OCI-M2 (cell line): ENCODE measurements around the gene ITSN1.
"Not testable (repeated sequence)": the region's sequence is repeated elsewhere in the genome, so short reads cannot be mapped to it uniquely, and the experiment has no call there.

Experiments used
- DNase-seq: peaks from one replicate; lab custom pipeline; 2025; ENCODE audit not compliant: unreplicated experiment; lab: John Stamatoyannopoulos, UW

The ITSN1 gene

DNA sequence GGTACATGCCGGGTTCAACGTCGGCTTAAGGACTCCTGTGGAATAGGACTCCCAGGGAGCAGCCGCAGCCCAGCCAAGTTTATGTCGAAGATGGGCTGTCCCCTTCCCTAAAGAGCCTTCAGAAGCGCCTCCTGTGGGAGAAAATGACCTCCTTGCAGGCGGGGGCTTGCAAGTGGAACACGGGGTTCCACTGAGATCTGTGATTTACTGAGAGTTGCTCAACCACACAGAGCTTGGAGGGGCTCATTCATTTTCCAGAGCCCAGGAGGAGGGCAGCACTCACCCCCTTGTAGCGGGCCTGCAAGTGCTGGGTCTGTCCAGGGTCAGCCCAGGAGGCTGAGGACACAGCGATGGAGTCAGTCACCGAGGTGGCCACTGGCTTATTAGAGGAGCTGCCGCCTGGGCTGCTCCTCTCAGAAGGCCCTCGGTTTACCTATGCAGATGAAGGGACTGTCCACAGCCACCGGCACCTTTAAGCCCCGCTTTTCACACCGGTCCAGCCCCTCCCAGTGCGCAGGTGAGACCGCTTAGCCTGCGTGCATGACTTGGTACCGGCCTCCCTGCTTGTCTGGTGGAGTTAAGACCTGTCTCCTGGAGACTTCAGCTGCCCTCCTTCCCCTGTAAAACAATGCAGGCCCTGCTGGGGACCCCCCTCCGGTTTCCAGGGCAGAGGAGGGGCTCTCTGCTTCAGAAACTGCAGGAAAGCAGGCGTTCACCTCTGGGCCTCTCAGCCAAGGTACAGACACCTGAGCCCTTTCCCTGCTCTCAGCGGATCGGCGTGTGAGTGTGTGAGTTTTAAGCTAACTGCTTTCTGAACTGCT lies 215.8 kb downstream of the ITSN1 start:
- DNase-seq, result no peak

DNA sequence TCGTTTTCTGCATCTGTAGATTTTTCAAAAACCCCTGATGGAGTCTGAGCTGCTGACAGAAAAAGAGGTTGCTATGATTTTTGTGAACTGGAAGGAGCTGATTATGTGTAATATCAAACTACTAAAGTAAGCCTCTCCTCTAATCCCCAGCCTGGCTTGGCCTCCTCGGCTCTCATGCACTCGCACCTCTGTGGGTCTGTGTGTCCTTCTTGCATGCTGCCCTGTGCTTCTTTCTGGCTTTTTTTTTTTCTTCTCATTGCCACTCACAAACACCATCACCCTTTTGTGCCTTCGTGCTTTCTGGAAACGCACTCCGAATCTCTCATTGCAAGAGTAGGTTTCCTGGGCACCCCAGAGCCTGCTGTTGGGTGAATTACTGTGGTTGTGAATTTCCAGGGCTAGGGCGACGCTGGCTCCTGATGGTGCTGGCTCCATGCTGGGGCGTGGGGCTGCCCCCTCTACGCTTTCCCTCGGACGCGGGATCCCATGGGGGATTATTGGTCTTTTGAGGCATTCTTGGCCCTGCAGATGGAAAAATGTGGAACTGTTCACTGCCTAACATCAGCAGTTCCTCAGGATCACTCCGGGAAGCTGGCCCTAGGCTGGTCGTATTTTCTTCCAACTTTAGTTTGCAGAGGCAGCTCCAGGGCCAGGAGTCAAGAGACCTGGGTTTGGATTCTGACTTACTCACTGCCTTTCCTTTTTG lies 216.5 kb downstream of the ITSN1 start:
- DNase-seq, result no peak

- DNase-seq, result no peak
Observed at GRCh38 chr21:33859373-33860102, 217.2 kb downstream of the ITSN1 start.

DNA sequence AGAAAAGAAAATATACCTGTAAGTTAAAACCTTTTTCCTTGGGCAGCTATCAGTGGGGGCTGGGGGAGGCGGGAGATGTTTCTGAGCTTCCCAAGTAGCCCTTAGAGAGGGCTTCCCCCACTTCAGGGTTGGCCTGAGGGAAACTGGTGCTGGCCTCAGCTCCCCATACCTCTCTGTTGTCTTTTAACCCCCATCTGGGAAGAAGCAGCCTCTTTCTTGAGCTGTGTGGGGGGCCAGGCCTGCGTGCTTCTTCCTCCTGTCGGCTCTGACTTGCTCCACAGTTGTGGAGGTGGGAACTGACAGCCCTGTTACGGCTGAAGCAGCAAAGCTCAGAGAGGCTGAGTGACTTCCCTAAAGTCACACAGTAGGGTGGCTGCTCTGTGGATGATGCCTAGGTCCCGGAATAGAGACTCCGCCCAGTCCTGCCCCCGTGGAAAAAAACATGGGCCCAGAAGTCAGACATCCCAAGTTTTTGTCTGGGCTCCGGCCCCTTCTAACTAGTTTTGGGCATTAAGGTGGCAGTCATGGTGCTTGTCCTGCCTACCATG lies 218.1 kb downstream of the ITSN1 start:
- DNase-seq, result no peak

- DNase-seq, result no peak
Observed at GRCh38 chr21:33861125-33861524, 218.8 kb downstream of the ITSN1 start.

DNA sequence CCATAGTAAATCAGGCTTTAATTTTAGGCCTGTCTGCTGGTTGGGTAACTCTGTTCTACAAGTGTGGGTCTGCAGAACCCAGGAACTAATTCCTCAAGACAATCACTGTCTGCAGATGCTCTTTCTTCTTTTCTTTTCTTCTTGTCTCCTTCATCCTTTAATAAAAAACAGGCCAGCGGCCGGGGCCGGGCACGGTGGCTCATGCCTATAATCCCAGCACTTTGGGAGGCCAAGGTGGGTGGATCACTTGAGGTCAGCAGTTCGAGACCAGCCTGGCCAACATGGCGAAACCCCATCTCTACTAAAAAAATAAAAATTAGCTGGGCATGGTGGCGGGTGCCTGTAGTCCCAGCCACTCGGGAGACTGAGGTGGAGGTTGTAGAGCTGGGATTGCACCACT lies 220.9 kb downstream of the ITSN1 start:
- not testable (repeated sequence) for DNase-seq

DNA sequence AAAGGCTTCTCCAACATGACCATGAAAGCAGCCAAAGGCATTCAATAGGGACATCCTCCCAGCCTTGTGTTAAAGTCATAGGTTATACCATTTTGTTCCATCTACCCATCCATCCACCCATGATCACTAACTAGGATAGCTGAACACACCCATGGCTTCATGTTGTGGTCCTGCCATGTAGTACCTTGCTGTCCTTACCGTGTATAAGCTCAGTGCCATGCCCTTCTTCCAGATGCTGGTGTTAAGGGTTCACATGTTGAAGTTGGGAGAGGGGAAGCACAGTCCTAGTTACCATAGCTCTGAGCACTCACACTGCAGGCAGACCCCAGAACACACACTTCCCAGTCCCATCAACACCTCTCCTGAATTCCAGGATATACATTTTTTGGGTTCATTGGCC lies 221.8 kb downstream of the ITSN1 start:
- no peak for DNase-seq

DNA sequence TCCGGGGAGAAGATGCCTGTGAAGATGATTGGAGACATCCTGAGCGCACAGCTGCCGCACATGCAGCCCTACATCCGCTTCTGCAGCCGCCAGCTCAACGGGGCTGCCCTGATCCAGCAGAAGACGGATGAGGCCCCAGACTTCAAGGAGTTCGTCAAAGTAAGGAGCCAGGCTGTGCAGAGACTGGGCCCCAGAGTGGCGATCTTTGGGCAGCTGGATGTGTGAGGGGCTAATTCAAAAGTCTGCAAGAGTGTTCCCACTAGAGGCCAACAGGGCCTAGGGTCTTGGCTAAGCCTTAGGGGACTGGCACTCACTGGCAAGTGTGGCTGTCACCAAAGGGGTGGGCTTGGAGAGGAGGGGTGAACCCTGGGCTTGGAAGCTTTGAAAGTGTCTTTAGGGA lies 222.9 kb downstream of the ITSN1 start:
- DNase-seq, result no peak

- no peak for DNase-seq
Observed at GRCh38 chr21:33865996-33866575, 223.8 kb downstream of the ITSN1 start.

GRCh38 chr21:33866826-33867225 lies 224.5 kb downstream of the ITSN1 start:
- no peak for DNase-seq

DNA sequence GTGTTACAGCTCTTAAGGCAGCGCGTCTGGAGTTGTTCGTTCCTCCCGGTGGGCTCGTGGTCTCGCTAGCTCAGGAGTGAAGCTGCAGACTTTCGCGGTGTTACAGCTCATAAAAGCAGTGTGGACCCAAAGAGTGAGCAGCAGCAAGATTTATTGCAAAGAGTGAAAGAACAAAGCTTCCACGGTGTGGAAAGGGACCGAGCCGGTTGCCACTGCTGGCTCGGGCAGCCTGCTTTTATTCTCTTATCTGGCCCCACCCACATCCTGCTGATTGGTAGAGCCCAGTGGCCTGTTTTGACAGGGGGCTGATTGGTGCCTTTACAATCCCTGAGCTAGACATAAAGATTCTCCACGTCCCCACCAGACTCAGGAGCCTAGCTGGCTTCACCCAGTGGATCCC lies 225.6 kb downstream of the ITSN1 start:
- DNase-seq, result not testable (repeated sequence)

DNA sequence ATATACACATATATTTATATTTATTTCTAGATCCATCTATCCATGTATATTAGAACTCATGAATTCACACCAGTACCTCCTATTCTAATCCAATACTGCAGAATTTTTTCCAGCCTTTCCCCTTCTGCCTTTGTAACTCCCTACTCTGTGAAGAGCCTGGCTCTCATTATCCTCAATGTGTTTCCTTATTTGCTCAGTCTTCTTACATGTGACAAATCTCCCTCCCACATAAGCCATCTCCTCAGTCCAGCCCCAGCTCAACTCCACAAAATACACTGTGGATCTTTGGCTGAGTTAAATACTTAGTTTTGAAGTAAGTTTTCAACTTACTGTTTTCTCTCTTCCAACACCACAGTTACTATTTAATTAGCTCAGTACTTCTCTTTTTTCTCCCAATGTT lies 227.6 kb downstream of the ITSN1 start:
- no peak for DNase-seq

DNA sequence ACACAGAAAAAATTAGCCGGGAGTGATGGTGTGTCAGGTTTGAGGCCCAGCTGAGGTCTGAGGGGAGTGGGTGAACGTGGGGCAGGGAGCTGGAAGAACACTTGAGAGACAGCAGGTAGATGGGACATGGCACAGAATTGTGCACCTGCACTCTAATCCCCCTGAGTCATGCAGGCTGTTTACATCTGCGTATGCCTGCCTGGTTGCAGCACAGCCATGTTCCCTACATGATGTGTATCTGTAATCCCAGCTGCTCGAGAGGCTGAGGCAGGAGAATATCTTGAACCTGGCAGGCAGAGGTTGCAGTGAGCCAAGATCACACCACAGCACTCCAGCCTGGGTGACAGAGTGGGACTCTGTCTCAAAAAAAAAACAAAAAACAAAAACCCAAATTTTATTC lies 228.5 kb downstream of the ITSN1 start:
- DNase-seq, result no peak

- DNase-seq, result no peak
Observed at GRCh38 chr21:33871171-33871570, 228.9 kb downstream of the ITSN1 start.

GRCh38 chr21:33872881-33873515 lies 230.7 kb downstream of the ITSN1 start:
- DNase-seq, result no peak

- DNase-seq, result no peak
Observed at GRCh38 chr21:33874161-33874560, 231.9 kb downstream of the ITSN1 start.

- DNase-seq, result no peak
Observed at GRCh38 chr21:33875026-33875695, 232.9 kb downstream of the ITSN1 start.

DNA sequence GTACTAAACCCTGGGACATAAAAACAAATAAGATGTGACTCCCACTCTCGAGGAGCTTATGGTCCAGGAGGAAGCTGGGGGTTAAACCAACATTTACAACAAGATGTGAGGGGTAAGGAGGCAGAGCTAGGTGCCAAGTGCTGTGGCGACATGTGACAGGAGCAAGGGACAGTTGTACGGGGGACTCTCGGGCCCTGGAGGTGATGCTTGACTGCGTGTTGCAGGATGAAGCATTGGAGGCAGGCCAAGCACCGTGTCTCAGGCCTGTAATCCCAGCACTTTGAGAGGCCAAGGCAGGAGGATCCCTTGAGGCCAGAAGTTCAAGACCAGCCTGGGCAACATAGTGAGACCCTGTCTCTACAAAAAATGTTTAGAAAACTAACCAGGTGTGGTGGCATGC lies 236.5 kb downstream of the ITSN1 start:
- no peak for DNase-seq

- no peak for DNase-seq
Observed at GRCh38 chr21:33880626-33881025, 238.3 kb downstream of the ITSN1 start.
